Measurements from ENCODE around the gene ALDH1A2. TPM values are rescaled to one million over a fixed set of nuclear protein-coding genes. Genes with fewer than 3 reads are reported as not detected.

The ALDH1A2 gene
- total RNA-seq, 1 donor from 2014 or later, result 49.4 TPM

GRCh38 chr15:57924598-57924997 is 140.9 kb downstream of the ALDH1A2 start:
- Histone ChIP-seq H3K36me3 (no peaks in the 10 kb centered on the region), H3K4me3 (no peak overlapping the region), H3K9me3 (no peaks in the 10 kb centered on the region), H3K27ac (no peak overlapping the region), H3K27me3 (ENCODE audit: low read depth) (no peaks in the 10 kb centered on the region), H3K4me1 (peaks cover 43% of the 10 kb centered on the region)
- no peak for TF ChIP-seq CTCF (IDR thresholded peaks at IDR 0.05)
- DNase-seq (no peak), ATAC-seq (no peak)
- intact Hi-C loops (cut with DNase I), result no loop called here

GRCh38 chr15:57923750-57924149 is 141.8 kb downstream of the ALDH1A2 start:
- H3K9me3 ChIP-seq, result no peaks in the 10 kb centered on the region
- no peak for DNase-seq
- H3K4me1 ChIP-seq, result peaks cover 43% of the 10 kb centered on the region
- no peaks in the 10 kb centered on the region for H3K36me3 ChIP-seq
- peak; percentile 36 to 50 for ATAC-seq
- no peak for TF ChIP-seq CTCF (IDR thresholded peaks at IDR 0.05)
- no peaks in the 10 kb centered on the region for H3K27me3 ChIP-seq (ENCODE audit: low read depth)
- intact Hi-C loops (cut with DNase I), result no loop called here
- H3K4me3 ChIP-seq, result no peak overlapping the region
- peak overlapping the region; percentile 51 for H3K27ac ChIP-seq

GRCh38 chr15:57923306-57923705 is 142.2 kb downstream of the ALDH1A2 start:
- intact Hi-C loops (cut with DNase I), result no loop called here
- peak overlapping the region; percentile 51 for H3K27ac ChIP-seq
- DNase-seq (no peak), ATAC-seq (peak; percentile 25 to 49)
- H3K9me3 ChIP-seq, result no peaks in the 10 kb centered on the region
- peaks cover 43% of the 10 kb centered on the region for H3K4me1 ChIP-seq
- H3K4me3 ChIP-seq, result no peak overlapping the region
- no peaks in the 10 kb centered on the region for H3K36me3 ChIP-seq
- no peak for TF ChIP-seq CTCF (IDR thresholded peaks at IDR 0.05)
- H3K27me3 ChIP-seq (ENCODE audit: low read depth), result no peaks in the 10 kb centered on the region

GRCh38 chr15:57922776-57923175 is 142.7 kb downstream of the ALDH1A2 start:
- ATAC-seq (peak; percentile 93), DNase-seq (peak; percentile 86)
- no peak overlapping the region for H3K4me3 ChIP-seq
- peak; percentile 8 for TF ChIP-seq CTCF (IDR thresholded peaks at IDR 0.05)
- H3K27me3 ChIP-seq (ENCODE audit: low read depth), result no peaks in the 10 kb centered on the region
- H3K4me1 ChIP-seq, result peaks cover 43% of the 10 kb centered on the region
- H3K9me3 ChIP-seq, result no peaks in the 10 kb centered on the region
- no peaks in the 10 kb centered on the region for H3K36me3 ChIP-seq
- peak overlapping the region; percentile 51 for H3K27ac ChIP-seq
- intact Hi-C loops (cut with DNase I), result no loop called here

GRCh38 chr15:57921371-57921770 is 144.1 kb downstream of the ALDH1A2 start:
- TF ChIP-seq CTCF (IDR thresholded peaks at IDR 0.05), result no peak
- intact Hi-C loops (cut with DNase I), result no loop called here
- Histone ChIP-seq H3K4me3 (no peak overlapping the region), H3K36me3 (no peaks in the 10 kb centered on the region), H3K9me3 (no peaks in the 10 kb centered on the region), H3K27me3 (ENCODE audit: low read depth) (no peaks in the 10 kb centered on the region), H3K4me1 (peaks cover 39% of the 10 kb centered on the region), H3K27ac (no peak overlapping the region)
- ATAC-seq, result no peak
- DNase-seq, result no peak

GRCh38 chr15:57920911-57921310 is 144.6 kb downstream of the ALDH1A2 start:
- Histone ChIP-seq H3K9me3 (no peaks in the 10 kb centered on the region), H3K36me3 (no peaks in the 10 kb centered on the region), H3K27ac (no peak overlapping the region), H3K27me3 (ENCODE audit: low read depth) (no peaks in the 10 kb centered on the region), H3K4me1 (peaks cover 39% of the 10 kb centered on the region), H3K4me3 (no peak overlapping the region)
- no peak for TF ChIP-seq CTCF (IDR thresholded peaks at IDR 0.05)
- no peak for DNase-seq
- intact Hi-C loops (cut with DNase I), result no loop called here
- ATAC-seq, result no peak

Measured in lower lobe of right lung (tissue), 2 donors.